Dermis microvascular lymphatic vessel endothelial cell (primary cell): ENCODE data around the gene KCNF1. TPM values are rescaled to one million over a fixed set of nuclear protein-coding genes. Genes with fewer than 3 reads are reported as not detected.

ENCODE experiments used
- DNase-seq, 2 donors: peaks; one replicate each; pipeline versions ENCODE4 v3.0.0 to v3.0.0-alpha.2; 2010; ENCODE audit warnings: low read depth in 2 of 2
- total RNA-seq: library from RNA; depleted of rRNA; stranded (reverse); fragments of >200 nt; gene quantifications from 2 replicates; pipeline ENCODE4 v1.2.1, GENCODE V29; 2014

The KCNF1 gene
- total RNA-seq, 1 donor from 2014 or later = 3.6 TPM

- DNase-seq = no peak
Observed at GRCh38 chr2:10879624-10880585, 31.8 kb upstream of the KCNF1 start.

DNA sequence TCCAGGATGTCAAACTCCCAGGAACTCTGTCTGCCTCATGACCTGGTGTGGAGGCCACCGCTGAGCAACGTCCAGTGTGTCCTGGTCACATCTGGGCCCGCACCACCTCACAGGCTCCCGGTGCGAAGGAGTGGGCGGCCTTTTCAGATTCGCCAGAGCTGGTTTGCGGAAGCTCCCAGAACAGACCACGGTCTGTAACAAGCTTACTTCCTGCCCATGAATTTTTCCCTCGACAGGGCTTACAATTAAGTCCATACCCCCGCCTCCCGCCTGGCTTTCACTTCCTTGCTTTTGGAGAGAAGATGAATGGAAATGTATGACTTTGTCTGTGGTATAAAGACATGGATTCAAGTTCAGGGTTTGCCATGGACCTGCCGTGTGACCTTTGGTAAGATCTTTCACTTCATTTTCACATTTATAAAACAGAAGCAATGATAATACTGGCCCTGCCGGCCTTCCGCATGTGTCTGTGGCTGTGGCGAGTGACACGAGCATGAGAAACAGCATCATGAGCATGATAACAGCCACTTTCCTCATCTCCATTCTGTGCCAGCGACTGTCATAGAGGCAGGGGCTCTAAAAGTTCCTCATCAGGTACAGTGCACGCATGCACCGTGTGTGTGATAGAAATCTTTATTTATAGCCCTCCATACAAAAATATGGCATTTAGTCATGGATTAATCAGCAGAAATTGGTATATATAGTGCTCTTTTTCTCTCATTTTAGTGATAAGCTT lies 31.0 kb upstream of the KCNF1 start:
- no peak for DNase-seq

DNA sequence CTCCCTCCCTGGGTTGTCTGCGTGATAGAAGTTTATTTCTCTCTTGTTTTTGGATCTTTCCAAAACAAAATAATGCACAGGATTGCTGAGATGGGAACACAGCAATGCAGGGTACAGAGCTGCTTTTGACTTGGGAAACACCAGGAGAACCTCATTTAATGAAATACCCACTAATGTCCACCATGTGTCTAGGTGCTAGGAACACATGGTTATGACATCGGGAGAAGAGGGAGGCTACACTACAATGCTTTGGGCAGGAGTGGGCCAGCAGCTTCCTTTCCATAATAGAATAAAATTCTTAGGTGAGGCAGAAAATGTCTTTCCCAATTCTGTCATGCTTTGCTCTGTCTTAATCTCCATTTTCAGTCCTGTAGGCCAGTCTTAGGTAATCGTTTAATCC lies 29.2 kb upstream of the KCNF1 start:
- DNase-seq = no peak

- DNase-seq = no peak
Observed at GRCh38 chr2:10883066-10883465, 28.7 kb upstream of the KCNF1 start.

DNA sequence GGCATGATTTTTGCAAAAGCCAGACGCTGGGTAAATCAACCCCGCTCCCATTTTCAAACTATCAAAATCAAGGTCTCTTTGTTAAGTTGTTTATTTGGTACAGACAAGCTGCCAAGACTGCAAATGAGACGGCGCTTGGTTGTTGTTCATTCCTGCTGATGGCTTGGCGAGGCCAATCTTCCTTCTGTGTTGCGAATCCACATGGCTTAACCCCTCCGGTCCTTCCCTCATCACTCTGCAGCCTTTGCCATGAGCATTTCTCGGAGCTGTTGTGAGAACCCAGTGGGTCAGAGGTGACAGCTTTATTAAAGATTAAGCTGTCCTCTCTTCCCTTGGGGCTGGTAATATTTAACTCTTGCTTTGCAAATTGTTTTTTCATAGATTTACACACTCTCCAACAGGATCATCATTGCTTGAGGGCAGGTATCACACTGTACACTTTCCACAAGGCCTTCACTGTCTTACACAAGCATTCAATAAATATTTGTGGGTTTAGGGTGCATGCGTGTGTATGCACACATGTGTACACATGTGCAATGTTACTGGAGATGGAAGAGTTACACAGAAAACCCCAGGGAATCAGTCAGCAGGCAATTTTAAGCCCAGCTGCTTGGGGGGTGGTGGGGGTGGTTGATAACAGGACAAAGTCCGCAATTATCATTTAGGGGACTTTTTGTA lies 27.8 kb upstream of the KCNF1 start:
- no peak for DNase-seq

GRCh38 chr2:10884574-10884975 lies 27.2 kb upstream of the KCNF1 start:
- DNase-seq = no peak

DNA sequence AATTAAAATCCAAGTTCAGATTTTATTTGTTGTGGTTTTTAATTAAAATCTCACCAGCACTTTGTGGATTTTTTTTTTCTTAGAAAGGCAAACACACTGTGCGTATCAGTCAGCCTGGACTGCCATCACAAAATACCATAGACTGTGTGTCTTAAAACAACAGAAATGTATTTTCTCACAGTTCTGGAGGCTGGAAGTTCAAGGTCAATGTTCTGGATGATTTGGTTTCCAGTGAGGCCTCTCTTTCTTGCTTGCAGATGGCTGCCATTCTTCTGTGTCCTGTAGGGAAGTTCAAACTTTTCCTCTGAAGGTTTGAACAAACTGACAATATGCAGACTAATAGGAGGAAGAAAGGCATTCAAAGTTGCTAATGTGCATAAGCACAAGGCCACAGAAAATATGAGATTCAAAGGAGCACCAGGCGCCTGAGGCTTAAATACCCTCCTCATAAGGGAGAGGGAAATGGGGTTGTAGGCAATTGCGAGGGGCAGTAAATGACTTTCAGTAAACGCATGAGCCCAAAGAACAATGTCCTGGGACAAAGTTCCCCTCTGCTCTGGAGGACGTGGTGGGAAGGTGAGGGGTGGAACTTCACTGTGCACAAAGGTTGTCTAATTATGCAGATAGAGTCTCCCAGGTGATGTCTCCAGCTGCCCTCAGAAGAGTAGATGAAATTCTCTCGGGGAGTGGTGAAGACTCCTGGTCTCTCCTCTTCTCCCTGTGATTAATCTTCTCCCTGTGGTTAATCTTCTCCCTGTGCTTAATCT lies 26.5 kb upstream of the KCNF1 start:
- peak in 1 of 2 donors; percentile 8 for DNase-seq

GRCh38 chr2:10887476-10887875 lies 24.3 kb upstream of the KCNF1 start:
- DNase-seq = no peak

DNA sequence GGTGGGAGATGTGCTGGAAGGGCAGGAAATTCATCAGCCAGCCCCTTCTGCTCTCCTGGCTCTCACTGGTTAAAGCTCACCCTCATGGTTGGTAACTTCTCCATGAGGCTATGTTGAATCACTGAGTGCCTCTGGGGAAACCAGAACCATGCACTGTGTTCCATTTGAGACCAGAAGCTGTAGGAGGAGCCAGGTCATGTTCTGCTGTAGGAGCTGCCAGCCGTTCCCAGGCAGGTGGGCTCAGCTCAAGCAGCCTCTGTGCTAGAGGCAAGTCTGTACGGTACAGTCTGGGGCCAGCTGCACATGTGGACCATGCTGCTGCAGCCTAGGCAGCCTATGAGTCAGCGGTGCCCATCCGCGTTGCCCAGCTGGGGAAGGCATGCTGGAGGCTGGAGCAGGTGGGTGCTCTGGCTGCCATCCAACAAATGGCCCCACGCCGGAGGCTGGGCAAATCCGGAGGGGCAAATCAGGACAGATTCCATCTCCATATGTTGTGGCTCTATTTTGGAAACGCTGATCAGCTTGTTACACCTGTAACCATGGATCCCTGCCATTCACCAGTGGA lies 22.0 kb upstream of the KCNF1 start:
- DNase-seq = no peak

GRCh38 chr2:10890706-10891270 lies 20.9 kb upstream of the KCNF1 start:
- no peak for DNase-seq

GRCh38 chr2:10891390-10891789 lies 20.3 kb upstream of the KCNF1 start:
- no peak for DNase-seq

DNA sequence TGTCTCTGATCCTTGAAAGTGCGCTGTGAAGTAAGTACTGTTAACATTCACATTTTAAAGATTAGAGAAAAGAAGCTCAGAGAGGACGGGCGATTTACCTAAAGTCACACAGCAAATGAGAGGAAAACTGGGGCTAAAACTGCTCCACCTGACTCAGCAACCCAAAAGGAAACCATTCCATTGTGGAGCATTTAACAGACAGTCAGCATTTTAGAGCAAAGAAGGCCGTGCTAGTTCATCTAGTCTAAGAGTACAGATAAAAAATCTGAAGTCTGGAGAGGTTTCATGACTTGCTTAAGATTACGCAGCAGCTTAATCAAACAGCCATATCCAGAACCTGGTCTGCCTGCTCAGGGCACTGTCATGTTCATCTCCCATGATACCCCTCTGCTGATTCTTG lies 19.9 kb upstream of the KCNF1 start:
- DNase-seq = no peak

GRCh38 chr2:10892316-10892715 lies 19.4 kb upstream of the KCNF1 start:
- DNase-seq = no peak

GRCh38 chr2:10892796-10893350 lies 18.9 kb upstream of the KCNF1 start:
- DNase-seq = no peak

DNA sequence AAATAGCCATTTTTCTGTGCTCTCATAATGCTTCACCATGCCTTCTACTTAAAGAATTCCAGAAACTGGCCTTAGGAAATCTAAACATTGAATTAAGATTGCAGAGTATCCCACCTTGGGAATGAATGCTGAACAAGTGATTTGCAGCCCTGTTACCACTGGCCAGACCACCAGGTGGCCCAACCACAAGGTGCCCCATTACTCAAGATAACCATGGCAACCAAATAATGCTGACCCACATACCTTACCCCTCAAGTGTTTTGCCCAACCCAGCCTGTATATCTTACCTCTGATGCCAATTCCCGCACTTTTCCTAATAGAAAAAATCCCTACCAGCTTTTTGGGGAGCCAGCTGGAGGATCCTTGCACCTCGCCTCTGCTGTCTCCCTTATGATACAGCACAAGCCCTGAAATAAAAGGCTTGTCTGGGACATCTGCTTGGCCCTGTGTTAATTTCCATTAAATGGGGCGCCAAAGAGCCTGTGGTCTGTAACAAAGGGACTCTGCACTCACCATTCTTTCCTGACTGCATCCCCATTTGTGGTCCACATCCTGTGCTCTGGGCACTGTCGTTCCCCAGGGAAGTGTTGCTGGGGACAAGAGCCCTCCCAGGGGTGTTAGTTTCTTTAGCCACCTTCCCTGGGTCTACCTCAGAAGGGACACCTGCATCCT lies 17.3 kb upstream of the KCNF1 start:
- DNase-seq = no peak

GRCh38 chr2:10895231-10895630 lies 16.5 kb upstream of the KCNF1 start:
- DNase-seq = no peak

DNA sequence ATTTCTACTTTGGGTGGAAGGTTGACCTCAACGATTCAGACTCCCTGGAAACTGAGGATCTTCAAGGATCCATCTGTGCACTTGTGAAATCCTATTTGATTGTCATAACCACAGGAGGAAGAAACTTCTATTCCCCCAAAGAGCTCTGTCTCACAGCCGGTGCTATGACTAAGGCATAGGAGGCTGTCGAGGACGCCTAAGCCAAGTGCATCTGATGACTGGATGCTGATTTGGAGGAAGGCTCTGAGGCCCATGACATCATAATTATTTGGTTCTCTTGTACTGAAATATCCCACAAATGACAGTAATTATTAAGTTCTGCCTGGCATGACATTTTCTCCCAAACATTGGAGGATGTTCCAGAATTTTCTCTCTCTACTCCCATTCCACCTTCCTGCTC lies 13.8 kb upstream of the KCNF1 start:
- DNase-seq = no peak

GRCh38 chr2:10900216-10901109 lies 11.3 kb upstream of the KCNF1 start:
- no peak for DNase-seq
